ENCODE measurements around the gene NTRK2. TPM values are rescaled to one million over a fixed set of nuclear protein-coding genes. Genes with fewer than 3 reads are reported as not detected.

The NTRK2 gene
- total and polyA plus RNA-seq, 2 experiments from 2014 or later = 0.03 TPM; not detected in 1

DNA sequence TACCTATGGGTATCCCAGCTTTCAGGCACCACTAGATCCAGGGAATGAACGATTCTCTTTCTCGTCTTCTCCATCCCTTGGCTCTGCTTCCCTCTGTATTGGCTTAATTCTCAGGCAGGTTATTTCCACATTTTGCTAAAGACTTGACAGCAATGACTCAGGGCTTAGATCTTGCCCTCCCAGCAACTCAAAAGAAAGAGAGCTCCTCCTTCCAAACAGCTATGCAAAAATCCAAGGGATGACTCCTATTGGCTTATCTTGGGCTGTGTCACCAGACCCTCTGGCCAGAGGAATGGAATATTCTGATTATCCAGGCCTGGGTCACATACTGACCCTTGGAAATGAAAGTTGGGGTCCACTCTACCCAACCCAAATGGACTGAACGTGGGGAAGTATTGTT is 270.2 kb downstream of the NTRK2 start:
- H3F3A ChIP-seq (replicated peaks; ENCODE audit: low read depth) = no peaks in the 10 kb centered on the region
- no peaks in the 10 kb centered on the region for H3K79me2 ChIP-seq (replicated peaks; ENCODE audit: insufficient read depth)
- no peaks in the 10 kb centered on the region for H3K9me3 Mint-ChIP-seq
- no peak overlapping the region for H3K4me3 Mint-ChIP-seq
- ATAC-seq = no peak
- H3K4me1 Mint-ChIP-seq = peaks cover 4% of the 10 kb centered on the region; the same call in 2 of the 3 replicates
- no peak overlapping the region for H3K4me3 ChIP-seq
- no peaks in the 10 kb centered on the region for H3K4me1 ChIP-seq (ENCODE audit: insufficient read depth)
- no peaks in the 10 kb centered on the region for H4K20me1 ChIP-seq (replicated peaks; ENCODE audit: insufficient read depth)
- no peak overlapping the region for H2AFZ ChIP-seq
- H3K27ac Mint-ChIP-seq = no peak overlapping the region
- H3K36me3 Mint-ChIP-seq (ENCODE audit: low read depth) = no peaks in the 10 kb centered on the region
- no peak overlapping the region for H3K4me2 ChIP-seq
- peaks cover 4% of the 10 kb centered on the region for H3K27me3 Mint-ChIP-seq (ENCODE audit: insufficient read depth, low read depth, poor library complexity)
- H3K27me3 ChIP-seq (ENCODE audit: insufficient read depth) = no peaks in the 10 kb centered on the region
- H3K36me3 ChIP-seq (ENCODE audit: insufficient read depth) = no peaks in the 10 kb centered on the region
- no peak overlapping the region for H3K27ac ChIP-seq (ENCODE audit: low read depth)
- TF ChIP-seq, protein P1, sequence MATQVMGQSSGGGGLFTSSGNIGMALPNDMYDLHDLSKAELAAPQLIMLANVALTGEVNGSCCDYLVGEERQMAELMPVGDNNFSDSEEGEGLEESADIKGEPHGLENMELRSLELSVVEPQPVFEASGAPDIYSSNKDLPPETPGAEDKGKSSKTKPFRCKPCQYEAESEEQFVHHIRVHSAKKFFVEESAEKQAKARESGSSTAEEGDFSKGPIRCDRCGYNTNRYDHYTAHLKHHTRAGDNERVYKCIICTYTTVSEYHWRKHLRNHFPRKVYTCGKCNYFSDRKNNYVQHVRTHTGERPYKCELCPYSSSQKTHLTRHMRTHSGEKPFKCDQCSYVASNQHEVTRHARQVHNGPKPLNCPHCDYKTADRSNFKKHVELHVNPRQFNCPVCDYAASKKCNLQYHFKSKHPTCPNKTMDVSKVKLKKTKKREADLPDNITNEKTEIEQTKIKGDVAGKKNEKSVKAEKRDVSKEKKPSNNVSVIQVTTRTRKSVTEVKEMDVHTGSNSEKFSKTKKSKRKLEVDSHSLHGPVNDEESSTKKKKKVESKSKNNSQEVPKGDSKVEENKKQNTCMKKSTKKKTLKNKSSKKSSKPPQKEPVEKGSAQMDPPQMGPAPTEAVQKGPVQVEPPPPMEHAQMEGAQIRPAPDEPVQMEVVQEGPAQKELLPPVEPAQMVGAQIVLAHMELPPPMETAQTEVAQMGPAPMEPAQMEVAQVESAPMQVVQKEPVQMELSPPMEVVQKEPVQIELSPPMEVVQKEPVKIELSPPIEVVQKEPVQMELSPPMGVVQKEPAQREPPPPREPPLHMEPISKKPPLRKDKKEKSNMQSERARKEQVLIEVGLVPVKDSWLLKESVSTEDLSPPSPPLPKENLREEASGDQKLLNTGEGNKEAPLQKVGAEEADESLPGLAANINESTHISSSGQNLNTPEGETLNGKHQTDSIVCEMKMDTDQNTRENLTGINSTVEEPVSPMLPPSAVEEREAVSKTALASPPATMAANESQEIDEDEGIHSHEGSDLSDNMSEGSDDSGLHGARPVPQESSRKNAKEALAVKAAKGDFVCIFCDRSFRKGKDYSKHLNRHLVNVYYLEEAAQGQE (IDR thresholded peaks at IDR 0.05; ENCODE audit: unreplicated experiment) = no peak
- TF ChIP-seq, protein P2, sequence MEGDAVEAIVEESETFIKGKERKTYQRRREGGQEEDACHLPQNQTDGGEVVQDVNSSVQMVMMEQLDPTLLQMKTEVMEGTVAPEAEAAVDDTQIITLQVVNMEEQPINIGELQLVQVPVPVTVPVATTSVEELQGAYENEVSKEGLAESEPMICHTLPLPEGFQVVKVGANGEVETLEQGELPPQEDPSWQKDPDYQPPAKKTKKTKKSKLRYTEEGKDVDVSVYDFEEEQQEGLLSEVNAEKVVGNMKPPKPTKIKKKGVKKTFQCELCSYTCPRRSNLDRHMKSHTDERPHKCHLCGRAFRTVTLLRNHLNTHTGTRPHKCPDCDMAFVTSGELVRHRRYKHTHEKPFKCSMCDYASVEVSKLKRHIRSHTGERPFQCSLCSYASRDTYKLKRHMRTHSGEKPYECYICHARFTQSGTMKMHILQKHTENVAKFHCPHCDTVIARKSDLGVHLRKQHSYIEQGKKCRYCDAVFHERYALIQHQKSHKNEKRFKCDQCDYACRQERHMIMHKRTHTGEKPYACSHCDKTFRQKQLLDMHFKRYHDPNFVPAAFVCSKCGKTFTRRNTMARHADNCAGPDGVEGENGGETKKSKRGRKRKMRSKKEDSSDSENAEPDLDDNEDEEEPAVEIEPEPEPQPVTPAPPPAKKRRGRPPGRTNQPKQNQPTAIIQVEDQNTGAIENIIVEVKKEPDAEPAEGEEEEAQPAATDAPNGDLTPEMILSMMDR (conservative IDR thresholded peaks at IDR 0.05; ENCODE audit: low read depth in 2 of 2) = no peak
- TF ChIP-seq EZH2phosphoT487 (IDR thresholded peaks at IDR 0.05; ENCODE audit: unreplicated experiment) (no peak), NANOG (IDR thresholded peaks at IDR 0.05; ENCODE audit: borderline replicate concordance) (no peak), STAT1 (IDR thresholded peaks at IDR 0.05; ENCODE audit: unreplicated experiment) (no peak), ZNF114 (CRISPR knock-in tag; IDR thresholded peaks at IDR 0.05) (no peak), ZNF331 (CRISPR knock-in tag; IDR thresholded peaks at IDR 0.05; ENCODE audit: low read depth) (no peak), EZH2 (IDR thresholded peaks at IDR 0.05; ENCODE audit: low read depth, unreplicated experiment) (no peak), JUNB (IDR thresholded peaks at IDR 0.05; ENCODE audit: unreplicated experiment) (no peak), CREB1 (CRISPR knock-in tag; IDR thresholded peaks at IDR 0.05; ENCODE audit: low read depth) (no peak), POLR2AphosphoS5 (IDR thresholded peaks at IDR 0.05; ENCODE audit: low read depth) (no peak)
- TF ChIP-seq, protein P3, sequence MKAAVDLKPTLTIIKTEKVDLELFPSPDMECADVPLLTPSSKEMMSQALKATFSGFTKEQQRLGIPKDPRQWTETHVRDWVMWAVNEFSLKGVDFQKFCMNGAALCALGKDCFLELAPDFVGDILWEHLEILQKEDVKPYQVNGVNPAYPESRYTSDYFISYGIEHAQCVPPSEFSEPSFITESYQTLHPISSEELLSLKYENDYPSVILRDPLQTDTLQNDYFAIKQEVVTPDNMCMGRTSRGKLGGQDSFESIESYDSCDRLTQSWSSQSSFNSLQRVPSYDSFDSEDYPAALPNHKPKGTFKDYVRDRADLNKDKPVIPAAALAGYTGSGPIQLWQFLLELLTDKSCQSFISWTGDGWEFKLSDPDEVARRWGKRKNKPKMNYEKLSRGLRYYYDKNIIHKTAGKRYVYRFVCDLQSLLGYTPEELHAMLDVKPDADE (IDR thresholded peaks at IDR 0.05) = no peak
- TF ChIP-seq, protein P4, sequence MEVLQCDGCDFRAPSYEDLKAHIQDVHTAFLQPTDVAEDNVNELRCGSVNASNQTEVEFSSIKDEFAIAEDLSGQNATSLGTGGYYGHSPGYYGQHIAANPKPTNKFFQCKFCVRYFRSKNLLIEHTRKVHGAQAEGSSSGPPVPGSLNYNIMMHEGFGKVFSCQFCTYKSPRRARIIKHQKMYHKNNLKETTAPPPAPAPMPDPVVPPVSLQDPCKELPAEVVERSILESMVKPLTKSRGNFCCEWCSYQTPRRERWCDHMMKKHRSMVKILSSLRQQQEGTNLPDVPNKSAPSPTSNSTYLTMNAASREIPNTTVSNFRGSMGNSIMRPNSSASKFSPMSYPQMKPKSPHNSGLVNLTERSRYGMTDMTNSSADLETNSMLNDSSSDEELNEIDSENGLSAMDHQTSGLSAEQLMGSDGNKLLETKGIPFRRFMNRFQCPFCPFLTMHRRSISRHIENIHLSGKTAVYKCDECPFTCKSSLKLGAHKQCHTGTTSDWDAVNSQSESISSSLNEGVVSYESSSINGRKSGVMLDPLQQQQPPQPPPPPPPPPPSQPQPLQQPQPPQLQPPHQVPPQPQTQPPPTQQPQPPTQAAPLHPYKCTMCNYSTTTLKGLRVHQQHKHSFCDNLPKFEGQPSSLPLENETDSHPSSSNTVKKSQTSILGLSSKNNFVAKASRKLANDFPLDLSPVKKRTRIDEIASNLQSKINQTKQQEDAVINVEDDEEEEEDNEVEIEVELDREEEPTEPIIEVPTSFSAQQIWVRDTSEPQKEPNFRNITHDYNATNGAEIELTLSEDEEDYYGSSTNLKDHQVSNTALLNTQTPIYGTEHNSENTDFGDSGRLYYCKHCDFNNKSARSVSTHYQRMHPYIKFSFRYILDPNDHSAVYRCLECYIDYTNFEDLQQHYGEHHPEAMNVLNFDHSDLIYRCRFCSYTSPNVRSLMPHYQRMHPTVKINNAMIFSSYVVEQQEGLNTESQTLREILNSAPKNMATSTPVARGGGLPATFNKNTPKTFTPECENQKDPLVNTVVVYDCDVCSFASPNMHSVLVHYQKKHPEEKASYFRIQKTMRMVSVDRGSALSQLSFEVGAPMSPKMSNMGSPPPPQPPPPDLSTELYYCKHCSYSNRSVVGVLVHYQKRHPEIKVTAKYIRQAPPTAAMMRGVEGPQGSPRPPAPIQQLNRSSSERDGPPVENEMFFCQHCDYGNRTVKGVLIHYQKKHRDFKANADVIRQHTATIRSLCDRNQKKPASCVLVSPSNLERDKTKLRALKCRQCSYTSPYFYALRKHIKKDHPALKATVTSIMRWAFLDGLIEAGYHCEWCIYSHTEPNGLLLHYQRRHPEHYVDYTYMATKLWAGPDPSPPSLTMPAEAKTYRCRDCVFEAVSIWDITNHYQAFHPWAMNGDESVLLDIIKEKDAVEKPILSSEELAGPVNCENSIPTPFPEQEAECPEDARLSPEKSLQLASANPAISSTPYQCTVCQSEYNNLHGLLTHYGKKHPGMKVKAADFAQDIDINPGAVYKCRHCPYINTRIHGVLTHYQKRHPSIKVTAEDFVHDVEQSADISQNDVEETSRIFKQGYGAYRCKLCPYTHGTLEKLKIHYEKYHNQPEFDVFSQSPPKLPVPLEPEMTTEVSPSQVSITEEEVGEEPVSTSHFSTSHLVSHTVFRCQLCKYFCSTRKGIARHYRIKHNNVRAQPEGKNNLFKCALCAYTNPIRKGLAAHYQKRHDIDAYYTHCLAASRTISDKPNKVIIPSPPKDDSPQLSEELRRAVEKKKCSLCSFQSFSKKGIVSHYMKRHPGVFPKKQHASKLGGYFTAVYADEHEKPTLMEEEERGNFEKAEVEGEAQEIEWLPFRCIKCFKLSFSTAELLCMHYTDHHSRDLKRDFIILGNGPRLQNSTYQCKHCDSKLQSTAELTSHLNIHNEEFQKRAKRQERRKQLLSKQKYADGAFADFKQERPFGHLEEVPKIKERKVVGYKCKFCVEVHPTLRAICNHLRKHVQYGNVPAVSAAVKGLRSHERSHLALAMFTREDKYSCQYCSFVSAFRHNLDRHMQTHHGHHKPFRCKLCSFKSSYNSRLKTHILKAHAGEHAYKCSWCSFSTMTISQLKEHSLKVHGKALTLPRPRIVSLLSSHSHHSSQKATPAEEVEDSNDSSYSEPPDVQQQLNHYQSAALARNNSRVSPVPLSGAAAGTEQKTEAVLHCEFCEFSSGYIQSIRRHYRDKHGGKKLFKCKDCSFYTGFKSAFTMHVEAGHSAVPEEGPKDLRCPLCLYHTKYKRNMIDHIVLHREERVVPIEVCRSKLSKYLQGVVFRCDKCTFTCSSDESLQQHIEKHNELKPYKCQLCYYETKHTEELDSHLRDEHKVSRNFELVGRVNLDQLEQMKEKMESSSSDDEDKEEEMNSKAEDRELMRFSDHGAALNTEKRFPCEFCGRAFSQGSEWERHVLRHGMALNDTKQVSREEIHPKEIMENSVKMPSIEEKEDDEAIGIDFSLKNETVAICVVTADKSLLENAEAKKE (CRISPR knock-in tag; IDR thresholded peaks at IDR 0.05) = no peak
- 0 out of 2 replicates have a peak, but pooled peaks cover 3% of the 10 kb centered on the region for H3K9me2 ChIP-seq (ENCODE audit: insufficient read depth)
- DNase-seq (ENCODE audit: low spot score) = no peak

Measured in GM23338 (cell line).